ENCODE data around the gene CABP4.

The CABP4 gene

DNA sequence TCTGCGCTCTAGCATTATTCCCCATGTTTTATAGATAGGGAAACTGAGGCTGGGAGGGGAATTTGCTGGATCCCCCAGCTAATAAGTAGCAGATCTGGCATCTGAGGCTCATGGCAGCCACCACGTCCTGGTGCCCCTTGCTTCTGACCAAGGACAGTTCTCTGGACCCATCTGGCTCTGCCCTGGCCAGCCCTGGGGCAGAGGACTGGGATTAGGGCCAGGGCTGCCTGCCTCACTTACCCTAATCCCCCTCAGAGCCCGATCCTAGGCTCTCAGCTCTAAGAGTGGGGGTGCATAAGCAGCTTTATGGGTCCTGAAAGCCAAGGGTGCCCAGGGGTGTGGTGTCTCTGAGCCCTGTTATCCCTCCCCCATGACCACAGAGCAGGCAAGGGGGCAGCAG, at the start of gene CABP4:
TSS of gene CABP4 (plus strand) at position 301 of the 400 bp plus-strand sequence. CDS start at position 371, 70 bp downstream.
- H3K27me3 ChIP-seq (ENCODE audit: control insufficient read depth, insufficient read depth, low read length), result no peaks in the 10 kb centered on the region
- no peaks in the 10 kb centered on the region for H3K4me1 ChIP-seq (ENCODE audit: control insufficient read depth, insufficient read depth, low read length)
- no peaks in the 10 kb centered on the region for H3K9me3 ChIP-seq (ENCODE audit: control insufficient read depth, insufficient read depth, low read length)
- H3K4me3 ChIP-seq (ENCODE audit: low read depth, low read length), result no peak within 1 kb of the TSS
- H3K36me3 ChIP-seq (ENCODE audit: control insufficient read depth, insufficient read depth, low read length), result no peaks in the 10 kb centered on the region
- no peak within 1 kb of the TSS for H3K9ac ChIP-seq (ENCODE audit: low read depth, low read length)

DNA sequence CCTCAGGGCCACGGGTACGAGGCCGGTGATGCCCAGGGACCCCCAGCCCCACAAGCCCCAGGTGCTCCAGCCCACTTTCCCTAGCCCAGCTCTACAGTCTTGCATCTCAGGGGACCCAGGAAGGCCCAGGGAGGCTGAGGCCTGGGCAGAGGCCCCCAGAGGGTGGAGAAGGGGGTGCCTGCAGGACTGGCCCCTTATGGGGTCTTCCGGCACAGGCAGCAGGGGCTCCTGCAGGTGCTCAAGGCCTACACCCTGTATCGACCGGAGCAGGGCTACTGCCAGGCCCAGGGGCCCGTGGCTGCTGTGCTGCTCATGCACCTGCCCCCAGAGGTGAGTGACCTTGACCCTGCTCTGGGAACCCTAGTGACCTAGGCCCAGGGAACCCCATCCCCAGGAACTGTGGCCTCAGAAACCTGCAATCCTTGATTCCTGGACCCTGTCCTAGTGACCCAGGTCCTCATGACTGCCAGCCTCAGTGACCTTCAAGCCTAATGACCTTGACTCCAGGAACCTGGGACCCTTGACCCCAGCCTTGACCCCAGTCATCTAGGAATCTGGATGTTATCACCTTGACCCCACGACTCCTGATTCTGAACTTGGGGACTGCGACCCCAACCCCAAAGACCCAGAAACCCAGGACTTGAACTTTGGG, 49.3 kb upstream of the CABP4 start:
- Histone ChIP-seq H3K9me3 (ENCODE audit: control insufficient read depth, insufficient read depth, low read length) (no peaks in the 10 kb centered on the region), H3K4me3 (ENCODE audit: low read depth, low read length) (no peak overlapping the region), H3K4me1 (ENCODE audit: control insufficient read depth, insufficient read depth, low read length) (peaks cover 3% of the 10 kb centered on the region), H3K9ac (ENCODE audit: low read depth, low read length) (no peak overlapping the region), H3K27me3 (ENCODE audit: control insufficient read depth, insufficient read depth, low read length) (no peaks in the 10 kb centered on the region), H3K36me3 (ENCODE audit: control insufficient read depth, insufficient read depth, low read length) (no peaks in the 10 kb centered on the region)

DNA sequence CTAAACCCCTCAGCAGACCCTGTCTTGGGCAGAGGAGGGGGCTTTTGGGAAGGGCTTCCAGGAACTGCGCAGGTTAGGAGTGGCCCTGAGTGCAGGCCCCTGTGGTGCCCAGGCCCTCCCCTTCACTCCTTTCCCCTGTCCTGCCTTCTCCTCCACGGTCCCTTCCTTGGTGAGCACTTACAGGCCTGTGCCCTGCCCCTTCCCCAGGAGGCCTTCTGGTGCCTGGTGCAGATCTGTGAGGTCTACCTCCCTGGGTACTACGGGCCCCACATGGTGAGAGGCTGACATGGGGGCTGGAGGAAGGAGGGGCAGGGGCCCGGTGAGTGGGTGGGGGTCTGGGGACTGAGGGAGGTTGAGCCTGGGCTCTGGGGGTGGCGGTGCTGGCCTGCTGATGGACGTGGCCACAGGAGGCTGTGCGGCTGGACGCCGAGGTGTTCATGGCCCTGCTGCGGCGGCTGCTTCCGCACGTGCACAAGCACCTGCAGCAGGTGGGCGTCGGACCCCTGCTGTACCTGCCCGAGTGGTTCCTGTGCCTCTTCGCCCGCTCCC, 48.7 kb upstream of the CABP4 start:
- no peak overlapping the region for H3K9ac ChIP-seq (ENCODE audit: low read depth, low read length)

DNA sequence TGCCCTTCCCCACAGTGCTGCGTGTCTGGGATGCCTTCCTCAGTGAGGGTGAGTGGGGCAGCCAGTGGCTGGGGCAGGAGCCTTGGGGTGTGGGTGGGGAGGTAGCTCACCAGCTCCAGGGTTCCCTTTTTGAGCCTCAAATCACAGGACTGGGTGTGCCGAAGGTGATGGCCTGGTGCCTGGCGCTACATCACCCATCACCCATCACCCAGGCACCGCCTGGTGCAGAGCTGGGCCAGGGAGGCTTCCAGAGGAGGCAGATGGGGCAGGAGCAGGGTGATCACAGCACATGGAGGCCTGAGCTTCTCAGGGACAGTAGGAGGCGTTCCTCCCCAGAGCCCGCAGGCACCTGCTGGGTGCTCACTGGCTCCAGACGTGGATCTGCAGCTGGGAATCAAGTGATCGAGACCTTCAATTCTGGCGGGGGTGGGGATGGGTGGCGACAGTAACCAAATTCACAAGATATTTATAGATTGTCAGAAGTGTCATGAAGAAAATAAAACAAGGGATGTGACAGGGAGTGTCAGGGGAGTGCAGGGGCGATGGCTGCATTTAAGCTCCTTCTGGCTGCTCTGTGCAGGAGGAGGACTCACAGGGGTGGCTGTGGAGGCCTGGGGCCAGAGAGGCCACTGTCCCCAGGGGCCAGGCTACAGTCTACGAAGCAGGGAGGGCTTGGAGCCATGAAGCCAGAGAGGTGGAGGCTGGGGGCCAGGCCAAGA, 48.0 kb upstream of the CABP4 start:
- H3K9me3 ChIP-seq (ENCODE audit: control insufficient read depth, insufficient read depth, low read length), result no peaks in the 10 kb centered on the region
- peaks cover under 1% of the 10 kb centered on the region for H3K4me1 ChIP-seq (ENCODE audit: control insufficient read depth, insufficient read depth, low read length)
- H3K36me3 ChIP-seq (ENCODE audit: control insufficient read depth, insufficient read depth, low read length), result no peaks in the 10 kb centered on the region
- H3K27me3 ChIP-seq (ENCODE audit: control insufficient read depth, insufficient read depth, low read length), result no peaks in the 10 kb centered on the region
- no peak overlapping the region for H3K4me3 ChIP-seq (ENCODE audit: low read depth, low read length)
- no peak overlapping the region for H3K9ac ChIP-seq (ENCODE audit: low read depth, low read length)

More for the DNA sequence above, 48.7 kb upstream of the CABP4 start:
- Histone ChIP-seq H3K36me3 (ENCODE audit: control insufficient read depth, insufficient read depth, low read length) (no peaks in the 10 kb centered on the region), H3K9me3 (ENCODE audit: control insufficient read depth, insufficient read depth, low read length) (no peaks in the 10 kb centered on the region), H3K27me3 (ENCODE audit: control insufficient read depth, insufficient read depth, low read length) (no peaks in the 10 kb centered on the region), H3K4me3 (ENCODE audit: low read depth, low read length) (no peak overlapping the region), H3K4me1 (ENCODE audit: control insufficient read depth, insufficient read depth, low read length) (peaks cover 3% of the 10 kb centered on the region)

DNA sequence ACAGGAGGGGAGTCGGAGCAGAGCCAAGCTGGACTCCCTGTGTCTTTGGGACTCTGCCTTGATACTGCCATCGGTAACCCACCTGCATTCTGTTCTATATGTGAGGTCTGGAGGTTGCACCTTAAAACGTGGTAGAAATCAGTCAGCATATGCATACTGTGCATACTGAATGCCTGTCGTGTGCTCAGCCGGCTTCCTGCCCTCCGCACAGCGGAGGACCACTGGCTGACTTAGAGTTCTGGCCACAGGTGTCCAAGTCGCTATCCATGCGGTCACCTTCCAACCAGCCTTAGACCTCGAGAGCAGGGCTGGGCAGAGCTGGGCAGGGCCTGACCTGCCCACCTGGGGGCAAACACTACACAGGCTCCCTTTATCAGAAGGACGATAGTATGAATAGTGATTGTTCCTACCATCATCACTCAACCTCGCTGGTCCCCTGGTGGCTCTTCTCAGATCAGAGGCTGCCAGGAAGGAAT, 47.4 kb upstream of the CABP4 start:
- H3K9me3 ChIP-seq (ENCODE audit: control insufficient read depth, insufficient read depth, low read length), result no peaks in the 10 kb centered on the region
- H3K9ac ChIP-seq (ENCODE audit: low read depth, low read length), result no peak overlapping the region
- H3K36me3 ChIP-seq (ENCODE audit: control insufficient read depth, insufficient read depth, low read length), result no peaks in the 10 kb centered on the region
- H3K4me1 ChIP-seq (ENCODE audit: control insufficient read depth, insufficient read depth, low read length), result no peaks in the 10 kb centered on the region
- no peak overlapping the region for H3K4me3 ChIP-seq (ENCODE audit: low read depth, low read length)
- H3K27me3 ChIP-seq (ENCODE audit: control insufficient read depth, insufficient read depth, low read length), result no peaks in the 10 kb centered on the region

DNA sequence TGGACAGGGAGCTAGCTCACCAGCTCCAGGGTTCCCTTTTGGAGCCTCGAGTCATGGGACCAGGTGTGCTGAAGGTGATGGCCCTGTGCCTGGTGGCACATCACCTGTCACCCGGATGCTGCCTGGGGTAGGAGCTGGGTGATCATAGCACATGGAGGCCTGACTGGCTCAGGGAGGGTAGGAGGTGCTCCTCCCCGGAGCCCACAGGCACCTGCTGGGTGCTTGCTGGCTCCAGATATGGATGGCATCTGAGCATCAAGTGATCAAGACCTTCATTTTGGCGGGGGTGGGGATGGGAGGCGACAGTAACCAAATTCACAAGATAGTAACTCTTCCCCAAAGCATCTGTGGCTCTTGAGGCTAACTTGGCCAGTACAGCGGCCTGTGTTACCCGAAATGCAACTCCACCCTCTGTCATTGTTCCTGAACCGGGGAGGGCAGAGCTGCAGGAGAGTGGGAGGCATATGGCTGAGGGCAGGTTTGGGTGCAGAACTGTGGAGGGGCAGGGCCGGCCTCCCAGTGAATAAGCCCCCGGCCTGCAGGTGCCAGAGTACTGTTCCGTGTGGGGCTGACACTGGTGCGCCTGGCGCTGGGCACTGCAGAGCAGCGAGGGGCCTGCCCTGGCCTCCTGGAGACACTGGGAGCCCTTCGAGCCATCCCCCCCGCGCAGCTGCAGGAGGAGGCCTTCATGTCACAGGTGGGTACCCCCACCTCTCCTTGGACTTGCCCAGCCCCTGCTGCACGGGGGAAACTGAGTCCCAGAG, 46.5 kb upstream of the CABP4 start:
- H3K36me3 ChIP-seq (ENCODE audit: control insufficient read depth, insufficient read depth, low read length), result no peaks in the 10 kb centered on the region
- no peaks in the 10 kb centered on the region for H3K4me1 ChIP-seq (ENCODE audit: control insufficient read depth, insufficient read depth, low read length)
- H3K9me3 ChIP-seq (ENCODE audit: control insufficient read depth, insufficient read depth, low read length), result no peaks in the 10 kb centered on the region
- peaks cover 3% of the 10 kb centered on the region for H3K27me3 ChIP-seq (ENCODE audit: control insufficient read depth, insufficient read depth, low read length)
- H3K4me3 ChIP-seq (ENCODE audit: low read depth, low read length), result no peak overlapping the region
- H3K9ac ChIP-seq (ENCODE audit: low read depth, low read length), result no peak overlapping the region

DNA sequence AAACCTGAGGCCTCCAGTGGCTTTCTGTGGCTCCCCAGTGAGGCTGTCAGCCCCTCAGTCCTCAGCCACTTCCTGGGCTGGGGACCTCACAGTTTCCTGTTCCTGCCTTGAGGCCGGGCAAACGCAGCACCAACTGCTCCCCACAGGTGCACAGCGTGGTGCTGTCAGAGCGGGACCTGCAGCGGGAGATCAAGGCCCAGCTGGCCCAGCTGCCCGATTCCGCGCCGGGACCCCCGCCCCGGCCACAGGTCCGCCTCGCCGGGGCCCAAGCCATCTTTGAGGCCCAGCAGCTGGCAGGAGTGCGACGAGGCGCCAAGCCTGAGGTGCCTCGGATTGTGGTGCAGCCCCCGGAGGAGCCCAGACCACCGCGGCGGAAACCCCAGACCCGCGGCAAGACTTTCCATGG, 45.9 kb upstream of the CABP4 start:
- H3K4me1 ChIP-seq (ENCODE audit: control insufficient read depth, insufficient read depth, low read length), result no peaks in the 10 kb centered on the region
- peaks cover 3% of the 10 kb centered on the region for H3K27me3 ChIP-seq (ENCODE audit: control insufficient read depth, insufficient read depth, low read length)
- no peaks in the 10 kb centered on the region for H3K36me3 ChIP-seq (ENCODE audit: control insufficient read depth, insufficient read depth, low read length)
- no peak overlapping the region for H3K4me3 ChIP-seq (ENCODE audit: low read depth, low read length)
- H3K9me3 ChIP-seq (ENCODE audit: control insufficient read depth, insufficient read depth, low read length), result no peaks in the 10 kb centered on the region
- no peak overlapping the region for H3K9ac ChIP-seq (ENCODE audit: low read depth, low read length)

DNA sequence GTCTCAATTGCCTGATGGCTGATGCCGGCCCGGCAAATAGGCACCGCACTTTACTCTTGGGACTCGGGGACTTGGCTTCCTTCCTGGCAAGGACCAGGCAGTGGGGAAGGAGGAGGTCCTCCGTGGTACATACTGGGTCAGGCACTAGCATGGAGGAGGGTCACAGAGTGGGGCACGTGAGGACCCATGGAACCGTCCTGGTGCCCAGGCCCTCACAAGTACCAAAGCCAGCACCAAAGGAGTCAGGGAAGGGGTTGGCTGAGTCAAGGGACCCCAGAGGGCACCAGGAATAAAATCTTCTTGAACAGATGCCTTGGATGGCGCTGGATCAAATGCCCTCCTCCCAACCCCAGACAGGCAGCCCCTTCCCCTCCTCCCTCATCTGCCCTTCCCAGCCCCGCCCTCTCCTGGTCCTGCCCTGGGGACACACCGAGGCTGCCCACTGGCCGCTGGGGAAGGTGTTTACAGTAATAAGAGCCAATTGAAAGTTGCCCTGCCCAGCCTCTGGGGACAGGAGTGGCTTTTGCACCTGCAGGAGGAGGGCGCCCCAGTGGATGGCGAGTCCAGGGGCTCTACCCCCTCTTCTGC, 45.3 kb upstream of the CABP4 start:
- no peaks in the 10 kb centered on the region for H3K36me3 ChIP-seq (ENCODE audit: control insufficient read depth, insufficient read depth, low read length)
- H3K9ac ChIP-seq (ENCODE audit: low read depth, low read length), result no peak overlapping the region
- H3K4me1 ChIP-seq (ENCODE audit: control insufficient read depth, insufficient read depth, low read length), result no peaks in the 10 kb centered on the region
- no peaks in the 10 kb centered on the region for H3K9me3 ChIP-seq (ENCODE audit: control insufficient read depth, insufficient read depth, low read length)
- H3K27me3 ChIP-seq (ENCODE audit: control insufficient read depth, insufficient read depth, low read length), result peaks cover 3% of the 10 kb centered on the region
- no peak overlapping the region for H3K4me3 ChIP-seq (ENCODE audit: low read depth, low read length)

DNA sequence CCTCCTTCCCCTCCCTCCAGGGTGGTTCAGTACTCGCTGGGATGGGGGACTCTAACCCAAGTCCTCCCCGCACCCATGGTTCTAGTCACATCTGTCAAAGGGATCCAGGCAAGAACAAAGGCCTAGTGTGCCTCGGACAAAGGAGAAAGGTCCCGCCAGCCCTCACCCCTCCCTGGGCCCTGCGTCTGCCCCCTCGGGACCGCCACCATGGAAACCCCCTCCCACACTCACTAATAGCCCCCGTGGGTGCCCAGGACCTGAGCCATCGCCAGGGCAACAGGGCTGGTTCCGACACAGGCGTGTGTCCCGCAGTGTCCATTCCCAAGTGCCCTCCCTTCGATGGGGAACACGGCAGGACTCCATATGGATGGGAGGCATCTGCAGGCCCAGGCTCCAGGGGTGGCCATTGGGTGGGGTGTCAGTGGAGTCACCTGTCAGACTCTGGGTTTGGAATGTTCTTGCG, 44.8 kb upstream of the CABP4 start:
- Histone ChIP-seq H3K4me1 (ENCODE audit: control insufficient read depth, insufficient read depth, low read length) (no peaks in the 10 kb centered on the region), H3K9me3 (ENCODE audit: control insufficient read depth, insufficient read depth, low read length) (no peaks in the 10 kb centered on the region), H3K36me3 (ENCODE audit: control insufficient read depth, insufficient read depth, low read length) (no peaks in the 10 kb centered on the region), H3K27me3 (ENCODE audit: control insufficient read depth, insufficient read depth, low read length) (peaks cover 3% of the 10 kb centered on the region), H3K4me3 (ENCODE audit: low read depth, low read length) (no peak overlapping the region), H3K9ac (ENCODE audit: low read depth, low read length) (no peak overlapping the region)

DNA sequence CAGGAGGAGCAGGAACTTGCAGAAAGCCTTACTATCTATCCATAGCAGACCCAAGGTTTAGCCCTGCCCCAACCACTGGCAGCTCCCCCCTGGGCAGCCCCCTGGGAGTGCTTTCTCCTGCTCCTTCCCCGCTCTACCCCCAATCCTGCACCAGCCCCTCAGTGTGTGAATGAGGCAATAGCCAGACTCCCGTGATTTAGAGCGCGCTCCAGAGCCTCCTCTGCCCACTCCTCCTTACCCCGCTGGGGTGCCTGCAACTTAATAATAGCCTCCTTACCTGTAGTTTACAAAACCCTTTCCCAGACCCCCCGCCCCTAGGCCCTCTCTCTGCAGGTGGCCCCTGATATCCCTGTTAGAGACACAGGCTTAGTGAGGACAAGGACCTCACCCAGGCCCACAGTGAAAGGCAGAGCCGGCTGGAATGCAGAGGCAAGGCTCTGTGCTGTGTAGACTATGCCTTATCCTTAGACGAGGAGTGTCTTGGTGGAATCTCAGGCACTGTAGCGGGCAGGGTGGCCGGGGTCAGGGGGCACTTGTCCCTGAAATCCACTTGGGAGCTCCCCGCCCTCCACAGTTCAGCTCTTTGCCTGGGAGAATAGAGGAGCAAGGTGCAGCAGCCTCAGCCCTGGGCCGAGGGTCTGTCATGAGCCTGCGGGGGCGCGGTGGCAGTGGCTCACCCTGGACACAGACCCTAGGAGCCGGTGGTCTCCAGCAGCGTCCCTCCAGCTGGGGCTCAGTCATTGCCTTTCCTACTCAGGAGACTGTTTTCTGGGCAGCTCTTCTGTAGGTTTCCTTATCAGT, 44.0 kb upstream of the CABP4 start:
- peaks cover 2% of the 10 kb centered on the region for H3K4me1 ChIP-seq (ENCODE audit: control insufficient read depth, insufficient read depth, low read length)
- H3K4me3 ChIP-seq (ENCODE audit: low read depth, low read length), result no peak overlapping the region
- H3K36me3 ChIP-seq (ENCODE audit: control insufficient read depth, insufficient read depth, low read length), result no peaks in the 10 kb centered on the region
- no peak overlapping the region for H3K9ac ChIP-seq (ENCODE audit: low read depth, low read length)
- H3K27me3 ChIP-seq (ENCODE audit: control insufficient read depth, insufficient read depth, low read length), result peaks cover 3% of the 10 kb centered on the region
- no peaks in the 10 kb centered on the region for H3K9me3 ChIP-seq (ENCODE audit: control insufficient read depth, insufficient read depth, low read length)

DNA sequence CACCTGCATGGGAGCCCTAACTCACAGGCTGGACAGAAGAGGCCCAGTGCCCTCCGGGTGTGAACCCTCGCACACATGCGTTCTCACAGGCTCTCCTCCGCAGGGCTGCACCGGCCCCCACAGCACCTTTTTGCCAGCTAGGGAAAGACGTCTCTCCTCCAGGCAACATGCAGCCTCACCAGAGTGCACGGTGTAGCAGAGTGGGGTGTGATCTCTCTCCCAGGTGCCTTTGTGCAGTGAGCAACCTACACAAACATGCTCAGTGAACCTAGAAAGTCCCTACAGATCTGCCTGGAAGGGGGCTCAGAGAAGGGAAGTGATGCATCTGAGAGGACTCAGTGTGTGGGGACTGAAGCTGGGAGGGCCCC, 43.4 kb upstream of the CABP4 start:
- H3K36me3 ChIP-seq (ENCODE audit: control insufficient read depth, insufficient read depth, low read length), result no peaks in the 10 kb centered on the region
- H3K27me3 ChIP-seq (ENCODE audit: control insufficient read depth, insufficient read depth, low read length), result peaks cover 3% of the 10 kb centered on the region
- no peaks in the 10 kb centered on the region for H3K9me3 ChIP-seq (ENCODE audit: control insufficient read depth, insufficient read depth, low read length)
- peaks cover 4% of the 10 kb centered on the region for H3K4me1 ChIP-seq (ENCODE audit: control insufficient read depth, insufficient read depth, low read length)
- no peak overlapping the region for H3K4me3 ChIP-seq (ENCODE audit: low read depth, low read length)
- H3K9ac ChIP-seq (ENCODE audit: low read depth, low read length), result no peak overlapping the region

Data from iPS-15b (cell line).